ENCODE results near the gene TSPAN9.

GRCh38 chr12:3259973-3260372 is 182.8 kb downstream of the TSPAN9 start:
- TF ChIP-seq CTCF (IDR thresholded peaks at IDR 0.05; ENCODE audit: low read depth, low read length, missing input control), result no peak
- TF ChIP-seq REST (IDR thresholded peaks at IDR 0.05), result no peak
- TF ChIP-seq ZBTB33 (IDR thresholded peaks at IDR 0.05), result no peak
- no peak for TF ChIP-seq TAF1 (conservative IDR thresholded peaks at IDR 0.05)
- TF ChIP-seq RXRA (IDR thresholded peaks at IDR 0.05), result no peak
- no peak for TF ChIP-seq MAX (IDR thresholded peaks at IDR 0.05)
- no peak for TF ChIP-seq JUND (IDR thresholded peaks at IDR 0.05)
- no peak for TF ChIP-seq YY1 (IDR thresholded peaks at IDR 0.05)
- no peak for TF ChIP-seq GABPA (IDR thresholded peaks at IDR 0.05 in 1 of 2, conservative IDR thresholded peaks at IDR 0.05 in 1 of 2)
- no peak for TF ChIP-seq NR2F2 (IDR thresholded peaks at IDR 0.05)
- TF ChIP-seq EGR1 (IDR thresholded peaks at IDR 0.05; ENCODE audit: low read depth in 2 of 2), result no peak
- no peak for TF ChIP-seq FOXA1 (IDR thresholded peaks at IDR 0.05)
- TF ChIP-seq RAD21 (IDR thresholded peaks at IDR 0.05), result no peak

Measured in liver (tissue), 3 donors.